ENCODE results near the gene AKAP13.
"Not testable (repeated sequence)": the region's sequence is repeated elsewhere in the genome, so short reads cannot be mapped to it uniquely, and the experiment has no call there.

Gene AKAP13

DNA sequence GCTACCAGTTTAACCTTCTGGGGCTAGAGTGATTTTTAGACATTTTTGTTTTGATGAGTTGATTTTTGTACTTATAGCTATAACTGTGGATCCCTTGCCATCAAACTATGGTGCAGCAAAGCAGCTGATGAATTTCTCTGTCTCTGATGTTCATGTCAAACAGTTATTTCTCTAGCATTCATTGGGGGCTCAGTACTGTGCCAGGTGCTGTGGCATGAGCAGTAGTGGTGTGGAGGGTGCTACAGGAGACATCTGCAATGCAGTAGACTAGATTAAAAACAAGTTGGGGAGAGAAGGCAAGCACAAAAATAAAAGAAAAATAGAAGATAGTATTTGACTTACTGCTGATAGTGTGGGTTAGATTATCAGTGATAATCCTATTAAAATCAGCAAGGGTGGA is 95.3 kb downstream of the AKAP13 start:
- Mint-ChIP-seq H3K27ac (peak overlapping the region in 1 of 3 experiments; percentile 21), H3K4me3 (no peak overlapping the region), H3K4me1 (peaks cover 54% of the 10 kb centered on the region), H3K9me3 (no peaks in the 10 kb centered on the region), H3K36me3 (ENCODE audit: low read depth) (no peaks in the 10 kb centered on the region), H3K27me3 (ENCODE audit: low read depth) (no peaks in the 10 kb centered on the region)
- TF ChIP-seq CTCF (IDR thresholded peaks at IDR 0.05; ENCODE audit: unreplicated experiment in 3 of 3), result no peak

GRCh38 chr15:85477061-85477460 is 96.7 kb downstream of the AKAP13 start:
- peak overlapping the region in 1 of 3 experiments; percentile 30 for H3K27ac Mint-ChIP-seq
- H3K4me3 Mint-ChIP-seq, result no peak overlapping the region
- no peaks in the 10 kb centered on the region for H3K27me3 Mint-ChIP-seq (ENCODE audit: low read depth)
- TF ChIP-seq CTCF (IDR thresholded peaks at IDR 0.05; ENCODE audit: unreplicated experiment in 3 of 3), result no peak
- H3K4me1 Mint-ChIP-seq, result peaks cover 64% of the 10 kb centered on the region
- no peaks in the 10 kb centered on the region for H3K9me3 Mint-ChIP-seq
- no peaks in the 10 kb centered on the region for H3K36me3 Mint-ChIP-seq (ENCODE audit: low read depth)

DNA sequence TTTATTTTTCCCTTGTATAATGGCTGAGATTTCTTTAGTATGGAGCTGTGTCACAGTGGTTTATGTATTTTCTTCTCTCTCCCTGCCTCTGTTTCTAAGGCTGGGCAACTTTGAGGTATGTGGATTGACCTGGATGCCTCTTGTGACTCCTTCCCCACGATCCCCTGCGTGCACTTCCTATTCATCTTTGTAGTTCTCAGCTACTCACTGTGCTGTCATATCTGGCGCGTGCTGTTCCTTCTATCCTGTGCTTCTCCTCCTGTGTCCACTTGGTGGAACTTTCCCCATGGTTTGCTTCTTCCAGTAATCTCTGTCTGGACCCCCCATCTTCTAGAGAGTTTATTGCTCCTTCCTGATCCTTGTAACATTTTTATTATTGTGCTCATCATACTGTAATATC is 97.3 kb downstream of the AKAP13 start:
- Mint-ChIP-seq H3K4me1 (peaks cover 71% of the 10 kb centered on the region), H3K36me3 (ENCODE audit: low read depth) (no peaks in the 10 kb centered on the region), H3K27me3 (ENCODE audit: low read depth) (no peaks in the 10 kb centered on the region), H3K9me3 (no peaks in the 10 kb centered on the region), H3K4me3 (no peak overlapping the region), H3K27ac (peak overlapping the region; percentile 8 to 62 (median 29))
- no peak for TF ChIP-seq CTCF (IDR thresholded peaks at IDR 0.05; ENCODE audit: unreplicated experiment in 3 of 3)

DNA sequence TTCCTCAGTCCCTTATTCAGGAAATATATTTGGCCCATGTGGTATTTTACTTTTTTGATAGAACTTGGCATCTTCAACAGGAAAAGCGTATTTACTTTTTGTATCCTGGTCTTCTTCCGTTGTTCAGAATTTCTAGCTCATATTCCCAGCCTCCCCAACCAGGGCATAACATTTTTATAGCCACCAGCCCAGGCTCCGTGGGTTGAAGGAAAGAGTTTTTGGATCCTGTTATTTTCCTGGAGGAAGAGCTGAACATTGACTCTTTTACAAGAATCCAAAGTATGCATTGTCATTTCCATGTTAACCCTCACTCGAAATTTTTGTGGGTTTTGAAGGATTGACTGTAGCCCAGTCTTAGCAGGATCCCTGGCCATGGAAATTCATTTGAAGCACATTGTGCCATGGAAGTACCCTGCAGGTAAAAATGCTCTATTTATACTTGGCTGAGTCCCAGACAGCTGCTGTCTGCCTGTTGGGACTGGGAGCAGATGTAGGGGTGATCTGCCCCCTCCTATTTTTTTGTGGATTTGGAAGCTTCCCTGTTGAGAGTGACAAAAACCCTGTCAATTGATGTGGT is 98.8 kb downstream of the AKAP13 start:
- TF ChIP-seq CTCF (IDR thresholded peaks at IDR 0.05; ENCODE audit: unreplicated experiment in 3 of 3), result no peak
- Mint-ChIP-seq H3K4me3 (no peak overlapping the region), H3K36me3 (ENCODE audit: low read depth) (no peaks in the 10 kb centered on the region), H3K27ac (peak overlapping the region; percentile 63 to 81 (median 73)), H3K9me3 (no peaks in the 10 kb centered on the region), H3K4me1 (peaks cover 65% of the 10 kb centered on the region), H3K27me3 (ENCODE audit: low read depth) (no peaks in the 10 kb centered on the region)

- Mint-ChIP-seq H3K36me3 (ENCODE audit: low read depth) (no peaks in the 10 kb centered on the region), H3K4me3 (no peak overlapping the region), H3K9me3 (no peaks in the 10 kb centered on the region), H3K4me1 (peaks cover 58% of the 10 kb centered on the region), H3K27me3 (ENCODE audit: low read depth) (no peaks in the 10 kb centered on the region), H3K27ac (peak overlapping the region in 1 of 3 experiments; percentile 34)
- TF ChIP-seq CTCF (IDR thresholded peaks at IDR 0.05; ENCODE audit: unreplicated experiment in 3 of 3), result no peak
Observed at GRCh38 chr15:85480923-85481322, 100.5 kb downstream of the AKAP13 start.

GRCh38 chr15:85481543-85481942 is 101.1 kb downstream of the AKAP13 start:
- H3K4me3 Mint-ChIP-seq; H3K27me3 Mint-ChIP-seq (ENCODE audit: low read depth); H3K9me3 Mint-ChIP-seq; H3K36me3 Mint-ChIP-seq (ENCODE audit: low read depth): not testable (repeated sequence)
- peaks cover 58% of the 10 kb centered on the region for H3K4me1 Mint-ChIP-seq
- peak overlapping the region in 2 of 3 experiments; percentile 73 to 85 for H3K27ac Mint-ChIP-seq
